Coronary artery (tissue), 2 donors: ENCODE measurements around the gene HLA-B.
A peak's percentile ranks its signal among the peaks of the same experiment; 100 is the strongest.

Experiments
- DNase-seq: peaks from one replicate; pipeline ENCODE4 v3.0.0-alpha.2; 2017; ENCODE audit warnings: low spot score
- H3K27ac ChIP-seq, 2 donors: fragments of 200-600 bp; sonication (generic); one replicate each; pipeline ENCODE4 v1.5.1; 2016 to 2019
- H3K4me3 ChIP-seq: fragments of 200-600 bp; sonication (generic); 2 replicates; pipeline ENCODE4 v1.5.1; 2016; ENCODE audit warnings: mild to moderate bottlenecking, moderate library complexity
- TF ChIP-seq, protein P1 (sequence below): fragments of 200-600 bp; sonication (generic); IDR thresholded peaks from one replicate; pipeline ENCODE4 v1.5.1; 2019; ENCODE audit warnings: antibody characterized with exemption

HLA-B gene

GRCh38 chr6:31321005-31321707 lies 35.8 kb downstream of the HLA-B start:
- TF ChIP-seq, protein P1, sequence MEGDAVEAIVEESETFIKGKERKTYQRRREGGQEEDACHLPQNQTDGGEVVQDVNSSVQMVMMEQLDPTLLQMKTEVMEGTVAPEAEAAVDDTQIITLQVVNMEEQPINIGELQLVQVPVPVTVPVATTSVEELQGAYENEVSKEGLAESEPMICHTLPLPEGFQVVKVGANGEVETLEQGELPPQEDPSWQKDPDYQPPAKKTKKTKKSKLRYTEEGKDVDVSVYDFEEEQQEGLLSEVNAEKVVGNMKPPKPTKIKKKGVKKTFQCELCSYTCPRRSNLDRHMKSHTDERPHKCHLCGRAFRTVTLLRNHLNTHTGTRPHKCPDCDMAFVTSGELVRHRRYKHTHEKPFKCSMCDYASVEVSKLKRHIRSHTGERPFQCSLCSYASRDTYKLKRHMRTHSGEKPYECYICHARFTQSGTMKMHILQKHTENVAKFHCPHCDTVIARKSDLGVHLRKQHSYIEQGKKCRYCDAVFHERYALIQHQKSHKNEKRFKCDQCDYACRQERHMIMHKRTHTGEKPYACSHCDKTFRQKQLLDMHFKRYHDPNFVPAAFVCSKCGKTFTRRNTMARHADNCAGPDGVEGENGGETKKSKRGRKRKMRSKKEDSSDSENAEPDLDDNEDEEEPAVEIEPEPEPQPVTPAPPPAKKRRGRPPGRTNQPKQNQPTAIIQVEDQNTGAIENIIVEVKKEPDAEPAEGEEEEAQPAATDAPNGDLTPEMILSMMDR = no peak
- no peak for DNase-seq

GRCh38 chr6:31317036-31317435 lies 39.9 kb downstream of the HLA-B start:
- DNase-seq = no peak
- H3K27ac ChIP-seq = no peak overlapping the region
- TF ChIP-seq, protein P1 = no peak
- no peak overlapping the region for H3K4me3 ChIP-seq

More at GRCh38 chr6:31321005-31321707, 35.8 kb downstream of the HLA-B start:
- no peak overlapping the region for H3K4me3 ChIP-seq
- H3K27ac ChIP-seq = no peak overlapping the region

GRCh38 chr6:31309641-31310040 lies 47.3 kb downstream of the HLA-B start:
- DNase-seq = no peak
- Histone ChIP-seq H3K4me3 (no peak overlapping the region), H3K27ac (no peak overlapping the region)
- TF ChIP-seq, protein P1 = no peak

GRCh38 chr6:31308845-31309175 lies 48.2 kb downstream of the HLA-B start:
- Histone ChIP-seq H3K4me3 (peak overlapping the region; percentile 69), H3K27ac (no peak overlapping the region)
- TF ChIP-seq, protein P1 = no peak
- DNase-seq = no peak

- DNase-seq = no peak
- TF ChIP-seq, protein P1 = no peak
- Histone ChIP-seq H3K27ac (no peak overlapping the region), H3K4me3 (peak overlapping the region; percentile 69)
These were observed 48.7 kb downstream of the HLA-B start for GRCh38 chr6:31308050-31308844.

DNA sequence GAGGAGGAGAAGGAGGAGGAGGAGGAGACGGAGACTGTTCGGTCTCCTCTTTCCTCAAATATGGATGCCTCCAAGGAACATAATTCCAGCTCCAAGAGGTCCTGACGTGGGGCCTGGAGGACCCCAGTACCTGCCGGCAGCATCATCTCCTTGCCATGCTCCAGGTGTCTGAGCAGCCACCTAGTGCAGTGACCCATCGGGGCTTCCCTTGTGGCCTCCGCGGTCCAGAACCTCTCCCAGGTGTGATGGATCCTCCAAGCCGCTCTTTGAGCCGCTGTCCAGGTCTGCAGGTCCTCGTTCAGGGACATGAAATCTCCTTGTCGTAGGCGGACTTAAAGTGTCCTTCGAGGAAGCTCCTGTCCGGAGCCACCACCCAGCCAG lies 49.3 kb downstream of the HLA-B start:
- H3K27ac ChIP-seq = no peak overlapping the region
- peak overlapping the region; percentile 69 for H3K4me3 ChIP-seq
- TF ChIP-seq, protein P1 = no peak
- DNase-seq = no peak
